NB4 (cell line): ENCODE results near the gene NTM.

Source experiments
- POLR2A ChIP-seq: IDR thresholded peaks from 2 replicates; pipeline ENCODE4 v1.6.1; 2011; ENCODE audit warnings: mild to moderate bottlenecking; ENCODE audit not compliant: insufficient read length; ENCODE audit errors: extremely low read depth
- TF ChIP-seq, protein P1 (sequence below): IDR thresholded peaks from one replicate; pipeline ENCODE4 v1.5.1; 2012; ENCODE audit warnings: low read depth, low read length

- TF ChIP-seq, protein P1, sequence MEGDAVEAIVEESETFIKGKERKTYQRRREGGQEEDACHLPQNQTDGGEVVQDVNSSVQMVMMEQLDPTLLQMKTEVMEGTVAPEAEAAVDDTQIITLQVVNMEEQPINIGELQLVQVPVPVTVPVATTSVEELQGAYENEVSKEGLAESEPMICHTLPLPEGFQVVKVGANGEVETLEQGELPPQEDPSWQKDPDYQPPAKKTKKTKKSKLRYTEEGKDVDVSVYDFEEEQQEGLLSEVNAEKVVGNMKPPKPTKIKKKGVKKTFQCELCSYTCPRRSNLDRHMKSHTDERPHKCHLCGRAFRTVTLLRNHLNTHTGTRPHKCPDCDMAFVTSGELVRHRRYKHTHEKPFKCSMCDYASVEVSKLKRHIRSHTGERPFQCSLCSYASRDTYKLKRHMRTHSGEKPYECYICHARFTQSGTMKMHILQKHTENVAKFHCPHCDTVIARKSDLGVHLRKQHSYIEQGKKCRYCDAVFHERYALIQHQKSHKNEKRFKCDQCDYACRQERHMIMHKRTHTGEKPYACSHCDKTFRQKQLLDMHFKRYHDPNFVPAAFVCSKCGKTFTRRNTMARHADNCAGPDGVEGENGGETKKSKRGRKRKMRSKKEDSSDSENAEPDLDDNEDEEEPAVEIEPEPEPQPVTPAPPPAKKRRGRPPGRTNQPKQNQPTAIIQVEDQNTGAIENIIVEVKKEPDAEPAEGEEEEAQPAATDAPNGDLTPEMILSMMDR: no peak
- TF ChIP-seq POLR2A: no peak
These were observed 964.4 kb downstream of the NTM start for GRCh38 chr11:132334769-132335280.
